HepG2 (cell line): ENCODE measurements around the gene KRT81. TPM values are rescaled to one million over a fixed set of nuclear protein-coding genes. Genes with fewer than 3 reads are reported as not detected.

Experiments used
- ATAC-seq: fragments of 200-7000 bp; cut with Tn5 transposase; 3 replicates; pipeline ENCODE4 v1.9.1; 2020; ENCODE audit warnings: mild to moderate bottlenecking, moderate library complexity
- BruUV-seq: library from RNA; stranded (reverse); fragments of 400-500 nt; replicated peaks from 2 replicates; lab custom pipeline; 2021; lab: Mats Ljungman, UMichigan
- CTCF ChIA-PET: fragments of 300-600 bp; formaldehyde crosslinking; extraction: SDS; loops from one replicate; lab custom pipeline; 2021; ENCODE audit warnings: low total read pairs, inconsistent platforms, low intra/inter-chr PET ratio; lab: Yijun Ruan, JAX
- POLR2A ChIA-PET: fragments of 350-600 bp; sonication (Branson Sonifier 250); formaldehyde crosslinking; loops from one replicate; lab custom pipeline; 2020; ENCODE audit warnings: antibody characterized with exemption, inconsistent platforms; lab: Yijun Ruan, JAX
- DNase-seq: peaks from one replicate; pipeline ENCODE4 v3.0.0-alpha.2; 2015; ENCODE audit warnings: low spot score
- FAIRE-seq: peaks from 3 replicates; lab custom pipeline; 2011; peaks lifted over from hg19 to GRCh38; lab: Jason Lieb, UNC
- H2AFZ ChIP-seq: one replicate; pipeline ENCODE4 v1.6.1; 2011; ENCODE audit warnings: low read length, inconsistent platforms
- H3K27ac ChIP-seq: fragments of 300-600 bp; 3 replicates; pipeline ENCODE4 v1.8.0; 2011; ENCODE audit warnings: mixed run types, mild to moderate bottlenecking, mixed read lengths, low read length, inconsistent platforms; ENCODE audit not compliant: insufficient read depth; ENCODE audit errors: extremely low read length
- H3K27me3 ChIP-seq, 2 experiments: fragments of 200-600 bp in 1 of 2; 2 replicates in 1 of 2; 3 replicates in 1 of 2; pipeline versions ENCODE4 v1.6.0 to v1.8.0; 2011; ENCODE audit warnings: low read length in 2 of 2, mild to moderate bottlenecking in 2 of 2, moderate library complexity in 2 of 2, inconsistent platforms in 1 of 2; ENCODE audit not compliant: insufficient read depth in 2 of 2, control insufficient read depth in 1 of 2
- H3K36me3 ChIP-seq, 2 experiments: fragments of 200-600 bp in 1 of 2; replicated peaks in 1 of 2; 2 replicates in 1 of 2; 3 replicates in 1 of 2; pipeline versions ENCODE4 v1.5.1 to v1.8.0; 2011; ENCODE audit warnings: low read length in 2 of 2, inconsistent platforms in 1 of 2; ENCODE audit not compliant: insufficient read depth in 2 of 2, control insufficient read depth in 1 of 2
- H3K4me1 ChIP-seq: 2 replicates; pipeline ENCODE4 v1.5.1; 2012; ENCODE audit warnings: low read length, inconsistent platforms; ENCODE audit not compliant: insufficient read depth
- H3K4me2 ChIP-seq: 2 replicates; pipeline ENCODE4 v1.6.0; 2011; ENCODE audit warnings: low read depth, low read length, inconsistent platforms
- H3K4me3 ChIP-seq, 3 experiments: fragments of 200-600 bp in 1 of 3; sonication (generic), shearing (Covaris generic) in 1 of 3; replicated peaks in 1 of 3; 2 replicates each; pipeline ENCODE4 v1.5.1; 2011 to 2016; ENCODE audit warnings: low read length in 3 of 3, inconsistent platforms in 2 of 3, low read depth in 2 of 3, mild to moderate bottlenecking in 2 of 3, control low read depth in 1 of 3, mixed read lengths in 1 of 3; ENCODE audit not compliant: insufficient read depth in 1 of 3
- H3K79me2 ChIP-seq: one replicate; pipeline ENCODE4 v1.6.1; 2011; ENCODE audit warnings: low read length, inconsistent platforms; ENCODE audit not compliant: insufficient read depth
- H3K9ac ChIP-seq: 2 replicates; pipeline ENCODE4 v1.6.0; 2011; ENCODE audit warnings: mild to moderate bottlenecking, low read depth, low read length, inconsistent platforms; ENCODE audit not compliant: insufficient read depth
- H3K9me3 ChIP-seq: 2 replicates; pipeline ENCODE4 v1.5.1; 2012; ENCODE audit warnings: mild to moderate bottlenecking, low read length
- H4K20me1 ChIP-seq: 2 replicates; pipeline ENCODE4 v1.6.0; 2011; ENCODE audit warnings: inconsistent platforms, mild to moderate bottlenecking, low read length, moderate library complexity; ENCODE audit not compliant: insufficient read depth
- FOXK2 ChIP-seq: fragments of 450-650 bp; IDR thresholded peaks from 2 replicates; pipeline ENCODE4 v1.6.1; 2016
- NFAT5 ChIP-seq: sonication (generic); formaldehyde crosslinking; IDR thresholded peaks from 2 replicates; pipeline ENCODE4 v1.4.0; 2020; ENCODE audit warnings: missing genetic modification reagents
- PHF8 ChIP-seq: sonication (generic); formaldehyde crosslinking; IDR thresholded peaks from 2 replicates; pipeline ENCODE4 v1.5.0; 2020; ENCODE audit warnings: missing genetic modification reagents
- POLR2AphosphoS2 ChIP-seq: IDR thresholded peaks from 2 replicates; pipeline ENCODE4 v1.6.1; 2011; ENCODE audit warnings: low read depth, low read length, improper control_type of control experiment
- RBAK ChIP-seq: sonication (generic); formaldehyde crosslinking; IDR thresholded peaks from 2 replicates; pipeline ENCODE4 v1.5.1; 2020; ENCODE audit warnings: mild to moderate bottlenecking, missing genetic modification reagents
- RBFOX2 ChIP-seq: fragments of 200-400 bp; formaldehyde crosslinking; IDR thresholded peaks from 2 replicates; pipeline ENCODE4 v1.6.1; 2017; ENCODE audit warnings: low read depth, mild to moderate bottlenecking, low read length
- TRIM22 ChIP-seq: fragments of 450-650 bp; IDR thresholded peaks from 2 replicates; pipeline ENCODE4 v1.6.1; 2017
- U2AF2 ChIP-seq: fragments of 200-400 bp; formaldehyde crosslinking; IDR thresholded peaks from 2 replicates; pipeline ENCODE4 v1.6.1; 2017; ENCODE audit warnings: low read depth, mild to moderate bottlenecking, low read length
- ZBTB1 ChIP-seq: sonication (generic); formaldehyde crosslinking; IDR thresholded peaks from 2 replicates; pipeline ENCODE4 v1.4.0; 2020; ENCODE audit warnings: missing genetic modification reagents, borderline replicate concordance
- ZBTB10 ChIP-seq: sonication (generic); formaldehyde crosslinking; IDR thresholded peaks from 2 replicates; pipeline ENCODE4 v1.4.0; 2020; ENCODE audit warnings: missing genetic modification reagents, borderline replicate concordance
- ZKSCAN8 ChIP-seq: IDR thresholded peaks from 2 replicates; pipeline ENCODE4 v1.6.1; 2016; ENCODE audit warnings: borderline replicate concordance, missing genetic modification reagents, missing compliant biosample characterization
- ZNF180 ChIP-seq: sonication (generic); formaldehyde crosslinking; IDR thresholded peaks from 2 replicates; pipeline ENCODE4 v1.4.0; 2020; ENCODE audit warnings: low read depth, missing genetic modification reagents, borderline replicate concordance
- ZNF224 ChIP-seq: sonication (generic); formaldehyde crosslinking; IDR thresholded peaks from 2 replicates; pipeline ENCODE4 v1.5.0; 2020; ENCODE audit warnings: mild to moderate bottlenecking, missing genetic modification reagents
- ZNF44 ChIP-seq: sonication (generic); formaldehyde crosslinking; IDR thresholded peaks from 2 replicates; pipeline ENCODE4 v1.5.1; 2020; ENCODE audit warnings: mild to moderate bottlenecking, missing genetic modification reagents
- ZNF563 ChIP-seq: sonication (generic); formaldehyde crosslinking; IDR thresholded peaks from 2 replicates; pipeline ENCODE4 v1.8.0; 2022; ENCODE audit warnings: mild to moderate bottlenecking, moderate library complexity, missing genetic modification reagents
- ZSCAN20 ChIP-seq: sonication (generic); formaldehyde crosslinking; IDR thresholded peaks from 2 replicates; pipeline ENCODE4 v1.4.0; 2020; ENCODE audit warnings: missing genetic modification reagents, mild to moderate bottlenecking, borderline replicate concordance
- WGBS: methylation state at CpG from one replicate; pipeline ENCODE4 v1.1.6; 2017; ENCODE audit warnings: low lambda C conversion rate; 5-methylcytosine and 5-hydroxymethylcytosine counted together
- in situ Hi-C: cut with HindIII; loops from 2 replicates; pipeline ENCODE4 v1.10.0; 2017; ENCODE audit warnings: low pct_unique_long_range_greater_than_20kb; ENCODE audit not compliant: extremely low pct_ligation_motif_present
- intact Hi-C: fragments of 100-400 bp; cut with micrococcal nuclease; formaldehyde crosslinking; loops from one replicate; pipeline ENCODE4 v1.10.0; 2022; ENCODE audit not compliant: unreplicated experiment
- polyA plus RNA-seq, 8 experiments: library from polyadenylated mRNA; depleted of rRNA in 3 of 8; stranded (reverse) in 7 of 8; unstranded in 1 of 8; fragments of >200 nt; fragmentation: Illumina TruSeq in 4 of 8; extraction: Trizol in 4 of 8; gene quantifications; 2 replicates each; pipeline versions ENCODE4 v1.2.1 to v1.2.3, GENCODE V29; 2011 to 2016; ENCODE audit warnings: low read depth in 4 of 8, missing spikeins in 1 of 8, mixed read lengths in 1 of 8; ENCODE audit not compliant: insufficient read depth in 1 of 8
- total RNA-seq, 5 experiments: library from RNA; depleted of rRNA; stranded (reverse); fragments of >200 nt; fragmentation: Illumina TruSeq; extraction: Trizol; gene quantifications; 2 replicates each; pipeline ENCODE4 v1.2.3, GENCODE V29; 2016; ENCODE audit warnings: low read depth in 1 of 5

KRT81 gene
- total and polyA plus RNA-seq, 2 of the 13 experiments (the other 11 are each of a cell fraction or from before 2014, with no cell fraction given) = not detected

- ChIA-PET POLR2A (no interaction called here), CTCF (no interaction called here)
- in situ Hi-C loops = no loop called here
- H3K27me3 ChIP-seq = peaks cover 10 to 53% of the 10 kb centered on the region in 2 experiments; a peak in 4 of 5 replicates
- FAIRE-seq (no peak), DNase-seq (no peak), ATAC-seq (no peak)
- no TSS peak for BruUV-seq
- H3K4me3 ChIP-seq = no peak overlapping the region
- no peaks in the 10 kb centered on the region for H4K20me1 ChIP-seq
- H2AFZ ChIP-seq = no peak overlapping the region
- intact Hi-C loops = no loop called here
- WGBS = 44% methylated on average over 10 of the region's 11 CpGs
- H3K4me2 ChIP-seq = no peak overlapping the region
- no peak overlapping the region for H3K27ac ChIP-seq
- H3K79me2 ChIP-seq = no peaks in the 10 kb centered on the region
- peaks cover 10% of the 10 kb centered on the region for H3K4me1 ChIP-seq
- H3K9me3 ChIP-seq = no peaks in the 10 kb centered on the region
- H3K36me3 ChIP-seq = no peaks in the 10 kb centered on the region
- H3K9ac ChIP-seq = no peak overlapping the region
- no peak for TF ChIP-seq RBFOX2
- no peak for TF ChIP-seq ZNF224 (CRISPR knock-in tag)
- no peak for TF ChIP-seq FOXK2
- no peak for TF ChIP-seq ZNF180 (CRISPR knock-in tag)
- TF ChIP-seq TRIM22 = no peak
- no peak for TF ChIP-seq PHF8 (CRISPR knock-in tag)
- TF ChIP-seq POLR2AphosphoS2 = no peak
- TF ChIP-seq ZNF563 (CRISPR knock-in tag) = no peak
- TF ChIP-seq RBAK (CRISPR knock-in tag) = no peak
- no peak for TF ChIP-seq ZNF44 (CRISPR knock-in tag)
- no peak for TF ChIP-seq ZBTB1
- TF ChIP-seq NFAT5 (CRISPR knock-in tag) = no peak
- TF ChIP-seq ZKSCAN8 = no peak
- TF ChIP-seq U2AF2 = no peak
- TF ChIP-seq ZSCAN20 (CRISPR knock-in tag) = no peak
- no peak for TF ChIP-seq ZBTB10 (CRISPR knock-in tag)
Observed at GRCh38 chr12:52316701-52317100, 25.4 kb upstream of the KRT81 start.
